ENCODE data around the gene RALBP1. TPM values are rescaled to one million over a fixed set of nuclear protein-coding genes. Genes with fewer than 3 reads are reported as not detected.

The RALBP1 gene
- total RNA-seq, 1 donor from 2014 or later: 67.2 TPM

DNA sequence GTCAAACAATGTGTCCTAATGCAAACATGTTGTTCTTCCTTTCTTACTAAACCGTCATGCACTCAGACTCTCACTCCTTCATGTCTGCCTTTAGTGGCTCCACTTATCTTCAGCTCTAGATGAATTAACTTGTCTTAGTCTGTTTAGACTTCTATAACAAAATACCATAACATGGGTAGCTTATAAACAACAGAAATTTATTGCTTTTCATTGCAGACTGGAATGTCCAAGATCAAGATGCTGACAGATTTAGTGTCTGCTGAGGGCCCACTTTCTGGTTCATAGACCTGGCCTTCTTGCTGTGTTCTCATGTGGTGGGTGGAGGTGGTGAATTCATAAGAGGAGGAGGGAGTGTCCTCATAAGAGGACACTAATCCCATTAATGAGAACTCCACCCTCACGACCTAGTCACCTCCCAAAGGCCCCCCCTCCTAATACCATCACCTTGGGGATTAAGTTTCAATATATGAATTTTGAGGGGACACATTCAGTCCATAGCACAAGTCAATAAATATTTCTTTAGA is 32.3 kb downstream of the RALBP1 start:
- Histone ChIP-seq H3K4me1 (no peaks in the 10 kb centered on the region), H3K36me3 (no peaks in the 10 kb centered on the region), H3K27ac (no peak overlapping the region), H3K9me3 (peaks cover 0 to 8% of the 10 kb centered on the region in 2 donors), H3K27me3 (no peaks in the 10 kb centered on the region), H3K4me3 (no peak overlapping the region)
- TF ChIP-seq, protein P1, sequence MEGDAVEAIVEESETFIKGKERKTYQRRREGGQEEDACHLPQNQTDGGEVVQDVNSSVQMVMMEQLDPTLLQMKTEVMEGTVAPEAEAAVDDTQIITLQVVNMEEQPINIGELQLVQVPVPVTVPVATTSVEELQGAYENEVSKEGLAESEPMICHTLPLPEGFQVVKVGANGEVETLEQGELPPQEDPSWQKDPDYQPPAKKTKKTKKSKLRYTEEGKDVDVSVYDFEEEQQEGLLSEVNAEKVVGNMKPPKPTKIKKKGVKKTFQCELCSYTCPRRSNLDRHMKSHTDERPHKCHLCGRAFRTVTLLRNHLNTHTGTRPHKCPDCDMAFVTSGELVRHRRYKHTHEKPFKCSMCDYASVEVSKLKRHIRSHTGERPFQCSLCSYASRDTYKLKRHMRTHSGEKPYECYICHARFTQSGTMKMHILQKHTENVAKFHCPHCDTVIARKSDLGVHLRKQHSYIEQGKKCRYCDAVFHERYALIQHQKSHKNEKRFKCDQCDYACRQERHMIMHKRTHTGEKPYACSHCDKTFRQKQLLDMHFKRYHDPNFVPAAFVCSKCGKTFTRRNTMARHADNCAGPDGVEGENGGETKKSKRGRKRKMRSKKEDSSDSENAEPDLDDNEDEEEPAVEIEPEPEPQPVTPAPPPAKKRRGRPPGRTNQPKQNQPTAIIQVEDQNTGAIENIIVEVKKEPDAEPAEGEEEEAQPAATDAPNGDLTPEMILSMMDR (IDR thresholded peaks at IDR 0.05): no peak
- intact Hi-C loops (cut with DNase I): no loop called here
- no peak for DNase-seq (ENCODE audit: low spot score in 2 of 2)

DNA sequence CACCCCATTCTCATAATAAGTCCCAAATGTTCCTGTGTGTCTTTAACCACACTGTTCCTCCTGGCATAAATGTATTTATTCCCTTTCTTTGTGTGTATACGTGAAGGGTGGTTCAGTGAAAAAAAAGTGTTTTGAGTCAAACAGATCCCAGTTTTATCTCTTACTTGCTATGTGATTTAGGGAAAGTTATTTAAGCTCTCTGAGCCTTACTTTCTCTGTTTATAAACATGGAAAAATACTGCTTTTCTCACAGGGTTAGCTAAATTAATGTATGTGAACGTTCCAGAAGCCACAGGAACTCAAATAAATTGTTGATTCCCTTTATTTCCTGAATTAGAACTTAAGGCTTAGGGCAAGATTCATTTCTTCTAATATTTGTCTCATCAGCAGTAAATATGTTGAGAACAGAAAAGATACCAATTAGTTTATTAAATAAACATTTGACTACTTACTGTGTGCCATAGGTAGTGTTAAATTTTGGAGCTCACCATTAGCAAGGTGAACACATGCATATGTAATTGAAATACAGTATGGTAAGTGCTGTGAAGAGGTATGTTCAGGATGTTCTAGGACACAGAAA is 33.2 kb downstream of the RALBP1 start:
- intact Hi-C loops (cut with DNase I): no loop called here
- Histone ChIP-seq H3K4me1 (no peaks in the 10 kb centered on the region), H3K4me3 (no peak overlapping the region), H3K27ac (no peak overlapping the region), H3K36me3 (peaks cover 0 to 9% of the 10 kb centered on the region in 2 donors), H3K9me3 (peaks cover 0 to 1% of the 10 kb centered on the region in 2 donors), H3K27me3 (no peaks in the 10 kb centered on the region)
- TF ChIP-seq, protein P1 (IDR thresholded peaks at IDR 0.05): no peak
- no peak for DNase-seq (ENCODE audit: low spot score in 2 of 2)

DNA sequence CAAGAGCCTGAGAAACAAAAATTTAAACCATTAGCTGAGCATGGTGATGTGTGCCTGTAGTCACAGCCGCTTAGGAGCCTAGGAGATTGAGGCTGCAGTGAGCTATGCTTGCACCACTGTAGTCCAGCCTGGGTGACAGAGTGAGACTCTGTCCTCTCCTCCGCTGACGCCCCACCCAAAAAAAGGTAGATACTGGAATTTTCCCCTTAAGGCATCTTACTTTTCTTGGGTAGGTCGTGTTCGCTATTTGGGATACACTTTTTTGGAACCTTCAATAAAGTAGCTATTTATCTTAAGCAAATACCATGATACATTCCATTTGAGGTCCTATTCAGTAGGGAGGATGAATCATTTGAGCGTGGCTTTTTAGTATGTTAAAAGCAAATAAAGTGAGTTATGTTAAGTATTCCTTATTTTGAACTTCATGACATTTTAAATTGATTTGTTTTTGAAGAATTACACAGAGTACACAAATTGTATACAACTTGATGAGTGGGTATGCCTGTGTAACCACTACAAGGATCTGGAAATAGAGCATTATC is 38.7 kb downstream of the RALBP1 start:
- H3K4me3 ChIP-seq: no peak overlapping the region
- peaks cover 0 to 17% of the 10 kb centered on the region in 2 donors for H3K36me3 ChIP-seq
- TF ChIP-seq, protein P1 (IDR thresholded peaks at IDR 0.05): no peak
- peaks cover 0 to 9% of the 10 kb centered on the region in 2 donors for H3K4me1 ChIP-seq
- no peak overlapping the region for H3K27ac ChIP-seq
- no peaks in the 10 kb centered on the region for H3K27me3 ChIP-seq
- no peaks in the 10 kb centered on the region for H3K9me3 ChIP-seq
- intact Hi-C loops (cut with DNase I): no loop called here
- no peak for DNase-seq (ENCODE audit: low spot score in 2 of 2)

DNA sequence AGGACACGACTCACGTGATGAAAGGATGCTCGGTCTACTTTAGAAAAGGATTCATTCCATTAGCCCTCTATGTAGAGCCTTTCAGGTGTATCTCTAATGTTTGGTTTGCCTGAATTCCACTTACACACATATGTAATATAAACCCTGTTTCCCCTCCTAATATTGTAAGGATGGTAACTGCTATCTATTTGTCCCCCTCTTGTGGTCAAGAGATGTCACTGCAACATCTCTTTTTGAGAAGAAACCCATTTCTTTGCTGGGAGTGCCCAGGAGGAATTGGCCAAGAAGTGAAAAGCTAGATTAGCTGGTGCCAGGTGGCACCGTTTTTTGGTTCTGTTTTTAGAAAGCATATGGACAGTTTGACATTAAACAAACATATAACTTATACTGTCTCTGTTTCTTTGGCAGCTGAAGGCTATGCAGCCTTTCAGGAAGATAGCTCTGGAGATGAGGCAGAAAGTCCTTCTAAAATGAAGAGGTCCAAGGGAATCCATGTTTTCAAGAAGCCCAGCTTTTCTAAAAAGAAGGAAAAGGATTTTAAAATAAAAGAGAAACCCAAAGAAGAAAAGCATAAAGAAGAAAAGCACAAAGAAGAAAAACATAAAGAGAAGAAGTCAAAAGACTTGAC is 41.2 kb downstream of the RALBP1 start:
- intact Hi-C loops (cut with DNase I): loop anchor here (2.0 kb wide), 2 partner anchors 42 to 444 kb away; partner anchors contain the start of gene RALBP1
- Histone ChIP-seq H3K4me3 (no peak overlapping the region), H3K4me1 (peaks cover 0 to 9% of the 10 kb centered on the region in 2 donors), H3K36me3 (peaks cover 0 to 17% of the 10 kb centered on the region in 2 donors), H3K27me3 (no peaks in the 10 kb centered on the region), H3K27ac (peak overlapping the region; percentile 17 to 62), H3K9me3 (no peaks in the 10 kb centered on the region)
- DNase-seq (ENCODE audit: low spot score in 2 of 2): no peak
- TF ChIP-seq, protein P1 (IDR thresholded peaks at IDR 0.05): peak; percentile 52 to 76 (median 74)

DNA sequence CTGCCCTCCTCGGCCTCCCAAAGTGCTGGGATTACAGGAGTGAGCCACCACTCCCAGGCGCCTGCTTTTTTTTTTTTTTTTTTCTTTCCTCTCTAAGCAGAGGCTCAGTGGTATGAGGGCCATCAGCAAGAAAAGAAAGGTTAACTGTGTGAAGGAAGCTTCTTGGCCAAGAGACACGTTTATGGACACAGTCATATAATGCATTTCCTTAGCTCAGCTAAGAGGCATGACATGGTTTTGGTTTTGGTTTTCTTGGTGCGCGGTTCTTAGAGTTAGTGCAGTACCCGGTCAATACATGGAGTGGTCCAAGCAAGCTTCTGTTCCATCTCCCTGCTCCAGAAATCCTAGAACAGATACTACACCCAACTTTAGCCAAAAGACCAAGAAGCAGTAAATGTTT is 42.6 kb downstream of the RALBP1 start:
- TF ChIP-seq, protein P1 (IDR thresholded peaks at IDR 0.05): no peak
- Histone ChIP-seq H3K4me1 (peaks cover 0 to 9% of the 10 kb centered on the region in 2 donors), H3K27me3 (no peaks in the 10 kb centered on the region), H3K4me3 (no peak overlapping the region), H3K27ac (peak overlapping the region; percentile 17 to 62), H3K36me3 (peaks cover 0 to 23% of the 10 kb centered on the region in 2 donors), H3K9me3 (no peaks in the 10 kb centered on the region)
- no peak for DNase-seq (ENCODE audit: low spot score in 2 of 2)
- intact Hi-C loops (cut with DNase I): loop anchor here (2.0 kb wide), 2 partner anchors 43 to 445 kb away; partner anchors contain the start of gene RALBP1

All from ascending aorta (tissue), 2 donors.